Thyroid gland (tissue), 4 donors: ENCODE results near the gene CTPS1.

Experiments used
- CTCF ChIP-seq, 6 experiments: fragments of 200-600 bp in 3 of 6; fragments of 450-650 bp in 3 of 6; sonication (generic) in 3 of 6; IDR thresholded peaks; one replicate each; pipeline ENCODE4 v1.5.1; 2016 to 2019; ENCODE audit warnings: antibody characterized with exemption in 6 of 6, mild to moderate bottlenecking in 2 of 6, inconsistent platforms in 1 of 6, moderate library complexity in 1 of 6
- POLR2A ChIP-seq, 2 donors: fragments of 450-650 bp; IDR thresholded peaks; one replicate each; pipeline ENCODE4 v1.6.1; 2017; ENCODE audit warnings: antibody characterized with exemption in 2 of 2, mild to moderate bottlenecking in 2 of 2, moderate library complexity in 1 of 2

- no peak for TF ChIP-seq CTCF (IDR thresholded peaks at IDR 0.05)
- TF ChIP-seq POLR2A (IDR thresholded peaks at IDR 0.05): no peak
Measured at GRCh38 chr1:40984066-40984465, 4.6 kb downstream of the CTPS1 start.
